Prostate gland (tissue), 1 donor: Measurements from ENCODE around the gene DCAF8L2.

Experiments used
- POLR2A ChIP-seq: fragments of 450-650 bp; IDR thresholded peaks from one replicate; pipeline ENCODE4 v1.6.1; 2016; ENCODE audit warnings: antibody characterized with exemption, mild to moderate bottlenecking
- POLR2AphosphoS5 ChIP-seq: sonication (generic); formaldehyde crosslinking; IDR thresholded peaks from one replicate; pipeline ENCODE4 v1.6.1; 2017; ENCODE audit warnings: antibody characterized with exemption

GRCh38 chrX:27735914-27736313 is 145.8 kb downstream of the DCAF8L2 start:
- TF ChIP-seq POLR2A (no peak), POLR2AphosphoS5 (no peak)
